ENCODE data around the gene DPM2.

The DPM2 gene

DNA sequence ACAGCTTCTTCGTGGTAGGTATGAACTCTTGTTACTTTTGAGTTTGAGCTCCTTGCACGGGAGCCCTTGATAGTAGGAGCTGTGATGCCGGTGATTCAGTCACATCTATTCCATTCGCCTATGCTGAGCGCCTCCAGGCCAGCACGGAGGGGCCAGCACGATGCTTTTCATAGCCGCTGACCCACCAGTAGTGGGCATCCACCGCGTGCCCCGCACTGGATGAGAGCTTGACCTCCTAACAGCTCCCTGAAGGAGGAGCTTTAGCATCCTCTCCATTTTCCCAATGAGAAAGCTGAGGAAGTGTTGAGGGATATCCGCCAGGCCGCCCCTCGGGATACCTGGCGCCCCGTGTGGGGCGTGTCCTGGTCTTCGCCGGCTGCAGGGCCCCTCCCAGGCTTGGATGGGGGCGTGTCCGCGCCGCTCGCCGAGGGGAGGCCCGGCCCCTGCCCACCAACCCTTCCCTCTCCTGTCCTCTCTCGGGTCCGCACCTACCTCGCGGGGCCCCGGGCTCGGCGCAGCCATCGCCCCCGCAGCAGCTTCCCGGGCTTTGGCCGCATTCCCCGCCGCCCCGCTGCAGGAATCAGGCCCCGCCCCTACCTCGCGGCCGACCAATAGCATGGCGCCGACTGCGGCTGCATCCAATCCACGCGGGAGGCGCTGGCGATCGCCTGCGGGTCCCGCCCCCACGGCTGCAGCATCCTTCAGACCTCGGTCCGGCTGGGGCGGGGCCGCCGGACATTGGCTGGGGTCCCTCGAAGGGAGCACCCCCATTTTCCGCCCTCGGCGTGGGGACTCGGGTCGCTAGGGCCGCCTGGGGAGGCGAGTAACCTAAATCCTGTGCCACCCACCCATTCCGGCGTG lies 7.2 kb downstream of the DPM2 start, which contains the start of gene PIP5KL1:
Gene PIP5KL1, minus strand, starts transcription at position 547 of the 861 bp plus-strand sequence. Its CDS starts 25 bp downstream, at position 522.
- H3F3A ChIP-seq (ENCODE audit: control insufficient read depth, insufficient read depth), result peaks cover 9% of the 10 kb centered on the region
- H3K36me3 ChIP-seq (ENCODE audit: control insufficient read depth, low read length), result peaks cover 9% of the 10 kb centered on the region; the same call in 1 of the 2 replicates
- no peaks in the 10 kb centered on the region for H3K9me2 ChIP-seq (replicated peaks; ENCODE audit: control insufficient read depth, low read length)
- H3K4me2 ChIP-seq (ENCODE audit: low read length), result peak within 1 kb of the TSS; percentile 80
- peaks cover 3% of the 10 kb centered on the region; the same call in 1 of the 2 replicates for H4K20me1 ChIP-seq (ENCODE audit: control insufficient read depth, insufficient read depth, low read depth, low read length)
- H3K79me2 ChIP-seq (ENCODE audit: control insufficient read depth, low read length), result peaks cover 4% of the 10 kb centered on the region
- no peak for TF ChIP-seq EZH2phosphoT487 (IDR thresholded peaks at IDR 0.05; ENCODE audit: borderline replicate concordance, low read length)
- TF ChIP-seq, protein P1, sequence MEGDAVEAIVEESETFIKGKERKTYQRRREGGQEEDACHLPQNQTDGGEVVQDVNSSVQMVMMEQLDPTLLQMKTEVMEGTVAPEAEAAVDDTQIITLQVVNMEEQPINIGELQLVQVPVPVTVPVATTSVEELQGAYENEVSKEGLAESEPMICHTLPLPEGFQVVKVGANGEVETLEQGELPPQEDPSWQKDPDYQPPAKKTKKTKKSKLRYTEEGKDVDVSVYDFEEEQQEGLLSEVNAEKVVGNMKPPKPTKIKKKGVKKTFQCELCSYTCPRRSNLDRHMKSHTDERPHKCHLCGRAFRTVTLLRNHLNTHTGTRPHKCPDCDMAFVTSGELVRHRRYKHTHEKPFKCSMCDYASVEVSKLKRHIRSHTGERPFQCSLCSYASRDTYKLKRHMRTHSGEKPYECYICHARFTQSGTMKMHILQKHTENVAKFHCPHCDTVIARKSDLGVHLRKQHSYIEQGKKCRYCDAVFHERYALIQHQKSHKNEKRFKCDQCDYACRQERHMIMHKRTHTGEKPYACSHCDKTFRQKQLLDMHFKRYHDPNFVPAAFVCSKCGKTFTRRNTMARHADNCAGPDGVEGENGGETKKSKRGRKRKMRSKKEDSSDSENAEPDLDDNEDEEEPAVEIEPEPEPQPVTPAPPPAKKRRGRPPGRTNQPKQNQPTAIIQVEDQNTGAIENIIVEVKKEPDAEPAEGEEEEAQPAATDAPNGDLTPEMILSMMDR (IDR thresholded peaks at IDR 0.05; ENCODE audit: low read depth, low read length, poor library complexity, severe bottlenecking), result peak; percentile 21
- no peak within 1 kb of the TSS for H3K27ac ChIP-seq (ENCODE audit: low read depth, low read length)
- peak within 1 kb of the TSS; percentile 73 for H3K4me3 ChIP-seq (ENCODE audit: low read length)
- H3K9me3 ChIP-seq (ENCODE audit: control insufficient read depth, insufficient read depth, low read length), result no peaks in the 10 kb centered on the region
- H3K27me3 ChIP-seq (ENCODE audit: control insufficient read depth, low read length), result peaks cover 44% of the 10 kb centered on the region
- H3K4me1 ChIP-seq (ENCODE audit: control insufficient read depth, low read length), result peaks cover 35% of the 10 kb centered on the region

DNA sequence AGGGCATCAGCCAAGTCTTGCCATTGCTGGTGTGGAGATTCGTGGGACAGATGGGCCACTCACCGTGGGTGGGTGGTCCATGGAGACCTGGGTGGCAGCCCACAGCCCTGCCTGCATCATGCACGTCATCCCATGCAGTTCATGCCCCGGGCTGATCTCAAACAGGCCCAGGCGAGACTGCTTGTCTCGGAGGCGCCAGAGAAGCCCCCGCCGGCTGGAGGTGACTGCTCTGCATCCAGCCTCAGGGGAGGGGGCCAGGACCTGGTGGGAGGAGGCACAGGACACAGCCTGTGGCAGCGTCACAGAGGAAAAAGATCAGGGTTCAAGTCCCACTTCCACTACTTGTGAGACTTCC lies 8.1 kb downstream of the DPM2 start:
- TF ChIP-seq, protein P1 (IDR thresholded peaks at IDR 0.05; ENCODE audit: low read depth, low read length, poor library complexity, severe bottlenecking), result no peak
- TF ChIP-seq EZH2phosphoT487 (IDR thresholded peaks at IDR 0.05; ENCODE audit: borderline replicate concordance, low read length), result no peak
- Histone ChIP-seq H3F3A (ENCODE audit: control insufficient read depth, insufficient read depth) (peaks cover 9% of the 10 kb centered on the region), H4K20me1 (ENCODE audit: control insufficient read depth, insufficient read depth, low read depth, low read length) (no peaks in the 10 kb centered on the region; the same call in 1 of the 2 replicates), H3K4me2 (ENCODE audit: low read length) (0 out of 2 replicates have a peak overlapping the region, but pooled peaks have one; percentile 80), H3K27me3 (ENCODE audit: control insufficient read depth, low read length) (peaks cover 50% of the 10 kb centered on the region), H3K4me3 (ENCODE audit: low read length) (no peak overlapping the region), H3K79me2 (ENCODE audit: control insufficient read depth, low read length) (no peaks in the 10 kb centered on the region), H3K36me3 (ENCODE audit: control insufficient read depth, low read length) (peaks cover 4% of the 10 kb centered on the region; the same call in 1 of the 2 replicates), H3K27ac (ENCODE audit: low read depth, low read length) (no peak overlapping the region), H3K9me2 (replicated peaks; ENCODE audit: control insufficient read depth, low read length) (no peaks in the 10 kb centered on the region), H3K9me3 (ENCODE audit: control insufficient read depth, insufficient read depth, low read length) (no peaks in the 10 kb centered on the region), H3K4me1 (ENCODE audit: control insufficient read depth, low read length) (peaks cover 35% of the 10 kb centered on the region)

DNA sequence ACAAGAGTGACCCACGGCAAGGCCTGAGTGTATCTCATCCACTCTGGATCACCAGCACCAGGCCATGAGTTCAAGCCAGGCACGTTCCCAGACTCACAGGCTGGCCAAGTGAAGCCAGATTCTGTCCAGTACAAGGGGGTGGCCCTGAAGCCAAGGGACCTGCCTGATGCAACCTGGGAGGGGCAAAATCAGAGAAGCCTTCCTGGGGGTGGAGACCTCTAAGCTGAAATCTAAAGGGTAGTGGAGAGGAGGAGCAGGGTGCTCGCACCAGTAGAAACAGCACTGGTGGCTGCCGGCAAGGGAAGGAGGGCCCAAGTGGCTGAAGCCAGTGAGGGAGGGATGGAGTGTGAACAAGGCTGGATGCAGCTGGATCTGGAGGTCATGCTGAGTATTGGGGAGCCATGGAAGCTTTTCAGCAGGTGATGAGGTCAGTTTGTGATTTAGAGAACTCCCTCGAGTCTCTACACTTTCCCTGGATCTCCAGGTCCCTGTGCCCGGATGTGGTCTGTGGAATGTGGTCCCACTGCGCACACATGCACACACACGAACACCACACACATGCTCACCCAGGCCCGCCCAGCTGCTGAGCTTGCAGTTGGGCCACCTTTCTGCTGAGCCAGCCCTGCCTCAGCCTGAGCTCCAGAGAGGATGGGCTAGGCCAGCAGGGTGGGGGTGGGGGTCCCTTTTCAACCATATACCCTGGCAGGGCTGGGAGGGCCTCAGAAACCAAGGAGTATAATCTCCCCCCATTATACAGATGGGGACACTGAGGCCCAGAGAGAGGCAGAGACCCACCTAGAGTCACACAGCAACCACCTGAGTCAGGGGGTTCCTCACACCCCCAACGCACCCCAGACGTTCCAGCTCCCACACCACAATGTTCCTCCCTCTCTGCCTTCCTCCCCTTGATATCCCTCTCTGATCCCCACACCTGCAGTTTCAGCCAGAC lies 8.7 kb downstream of the DPM2 start:
- H3K9me3 ChIP-seq (ENCODE audit: control insufficient read depth, insufficient read depth, low read length), result no peaks in the 10 kb centered on the region
- H3K4me2 ChIP-seq (ENCODE audit: low read length), result no peak overlapping the region
- no peak overlapping the region for H3K27ac ChIP-seq (ENCODE audit: low read depth, low read length)
- H4K20me1 ChIP-seq (ENCODE audit: control insufficient read depth, insufficient read depth, low read depth, low read length), result no peaks in the 10 kb centered on the region; the same call in 1 of the 2 replicates
- TF ChIP-seq, protein P1 (IDR thresholded peaks at IDR 0.05; ENCODE audit: low read depth, low read length, poor library complexity, severe bottlenecking), result no peak
- TF ChIP-seq EZH2phosphoT487 (IDR thresholded peaks at IDR 0.05; ENCODE audit: borderline replicate concordance, low read length), result no peak
- H3K4me1 ChIP-seq (ENCODE audit: control insufficient read depth, low read length), result peaks cover 35% of the 10 kb centered on the region
- H3K36me3 ChIP-seq (ENCODE audit: control insufficient read depth, low read length), result no peaks in the 10 kb centered on the region
- no peaks in the 10 kb centered on the region for H3K79me2 ChIP-seq (ENCODE audit: control insufficient read depth, low read length)
- H3K4me3 ChIP-seq (ENCODE audit: low read length), result no peak overlapping the region
- peaks cover 9% of the 10 kb centered on the region for H3F3A ChIP-seq (ENCODE audit: control insufficient read depth, insufficient read depth)
- H3K9me2 ChIP-seq (replicated peaks; ENCODE audit: control insufficient read depth, low read length), result no peaks in the 10 kb centered on the region
- H3K27me3 ChIP-seq (ENCODE audit: control insufficient read depth, low read length), result peaks cover 50% of the 10 kb centered on the region

Data from DOHH2 (cell line).